ENCODE data around the gene OR4C11.

OR4C11 gene

DNA sequence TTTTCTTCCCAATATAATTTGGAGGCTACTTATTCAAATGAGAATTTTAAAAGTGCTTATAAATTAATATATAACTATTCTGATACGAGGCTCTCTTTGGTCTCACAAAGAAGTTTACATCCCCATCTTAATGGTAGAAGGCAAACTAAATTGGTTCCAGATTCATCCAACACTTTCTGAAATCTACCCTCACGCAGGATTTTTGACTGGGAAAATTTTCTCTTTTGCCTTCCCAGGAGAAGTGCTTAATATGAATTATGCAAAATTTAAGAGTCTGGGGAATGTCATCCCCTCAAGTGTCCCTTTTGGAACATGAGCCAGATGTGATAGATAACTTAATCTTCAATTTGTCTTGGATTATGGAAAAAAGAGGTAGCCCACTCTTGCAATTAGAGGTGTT lies at the start of gene OR4C11:
TSS of gene OR4C11 (minus strand) at position 101 of the 400 bp plus-strand sequence. CDS start 3,272 bp downstream, outside the sequence.
- no peak for DNase-seq (ENCODE audit: low spot score)

DNA sequence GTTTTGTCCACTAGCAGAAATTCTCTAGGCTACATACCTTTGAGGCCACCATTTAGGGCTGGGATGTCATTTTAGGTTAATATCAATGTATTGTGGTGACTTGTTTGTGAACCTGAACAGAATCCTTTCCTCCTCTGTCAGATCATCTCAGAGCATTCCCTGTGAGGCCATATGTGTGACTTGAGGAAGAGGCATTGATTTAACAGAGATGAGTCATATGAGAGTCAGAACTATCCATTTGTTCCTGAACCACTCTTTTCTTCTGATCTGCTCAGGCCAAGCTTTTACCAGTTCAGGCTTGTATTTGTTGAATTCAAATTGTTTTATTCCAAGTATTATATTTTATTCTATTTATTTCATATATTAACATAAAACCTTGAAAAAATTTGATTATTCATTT lies 47.7 kb upstream of the OR4C11 start:
- DNase-seq (ENCODE audit: low spot score): no peak

- no peak for DNase-seq (ENCODE audit: low spot score)
Measured at GRCh38 chr11:55652560-55652959, 45.1 kb upstream of the OR4C11 start.

GRCh38 chr11:55648027-55648426 lies 40.6 kb upstream of the OR4C11 start, which contains the start of gene OR4S2:
OR4S2 (plus strand) TSS chr11:55648327; CDS start chr11:55650904, 2,577 bp downstream.
- no peak for DNase-seq (ENCODE audit: low spot score)

- no peak for DNase-seq (ENCODE audit: low spot score)
Measured at GRCh38 chr11:55634813-55635212, 27.4 kb upstream of the OR4C11 start, which contains the start of gene OR4P4. OR4P4 (plus strand) TSS chr11:55635113.

DNA sequence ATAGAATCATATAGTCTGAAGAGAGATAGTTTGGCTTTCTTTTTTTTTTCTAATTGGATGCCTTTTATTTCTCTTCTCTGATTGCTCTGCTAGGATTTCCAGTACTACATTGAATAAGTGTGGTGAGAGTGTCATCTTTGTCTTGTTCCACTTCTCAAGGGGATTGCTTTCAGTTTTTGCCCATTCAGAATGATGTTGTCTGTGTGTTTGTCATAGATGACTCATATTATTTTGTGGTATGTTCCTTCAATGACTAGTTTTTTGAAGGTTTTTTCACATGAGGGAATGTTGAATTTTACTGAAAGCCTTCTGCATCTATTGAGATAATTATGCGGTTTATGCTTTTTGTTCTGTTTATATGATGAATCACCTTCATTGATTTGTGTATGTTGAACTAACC lies 17.1 kb upstream of the OR4C11 start:
- DNase-seq (ENCODE audit: low spot score): no peak

GRCh38 chr11:55572548-55572947 lies 34.9 kb downstream of the OR4C11 start:
- no peak for DNase-seq (ENCODE audit: low spot score)

DNA sequence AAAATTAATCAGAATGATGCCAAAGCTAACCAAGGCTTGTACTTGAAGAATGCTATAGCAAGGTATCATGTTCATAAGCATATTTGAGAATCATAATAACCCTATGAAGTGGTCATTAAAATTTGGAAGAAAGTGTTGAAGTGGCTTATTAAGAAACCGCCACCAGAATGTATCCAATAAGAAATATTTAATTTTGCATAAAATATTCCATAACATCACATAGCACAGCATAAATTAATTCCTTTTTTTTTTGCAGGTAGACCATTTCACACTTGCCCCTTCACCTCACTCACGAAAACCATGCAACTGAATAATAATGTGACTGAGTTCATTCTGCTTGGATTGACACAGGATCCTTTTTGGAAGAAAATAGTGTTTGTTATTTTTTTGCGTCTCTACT lies 35.6 kb downstream of the OR4C11 start, which contains the start of gene OR4C16:
TSS of gene OR4C16 (plus strand) at position 301 of the 400 bp plus-strand sequence. CDS start at position 301, 0 bp downstream.
- no peak for DNase-seq (ENCODE audit: low spot score)

GRCh38 chr11:55554169-55554568 lies 53.3 kb downstream of the OR4C11 start, which contains the start of gene OR4C15:
OR4C15 (plus strand) TSS chr11:55554469; CDS start chr11:55554469, 0 bp downstream.
- DNase-seq (ENCODE audit: low spot score): no peak
